Cerebellar nuclear complex (tissue), 1 donor: ENCODE data around the gene CUL3.

Source experiments
- DNase-seq, 2 experiments: peaks; one replicate each; lab custom pipeline; 2025; lab: John Stamatoyannopoulos, UW

The CUL3 gene

DNA sequence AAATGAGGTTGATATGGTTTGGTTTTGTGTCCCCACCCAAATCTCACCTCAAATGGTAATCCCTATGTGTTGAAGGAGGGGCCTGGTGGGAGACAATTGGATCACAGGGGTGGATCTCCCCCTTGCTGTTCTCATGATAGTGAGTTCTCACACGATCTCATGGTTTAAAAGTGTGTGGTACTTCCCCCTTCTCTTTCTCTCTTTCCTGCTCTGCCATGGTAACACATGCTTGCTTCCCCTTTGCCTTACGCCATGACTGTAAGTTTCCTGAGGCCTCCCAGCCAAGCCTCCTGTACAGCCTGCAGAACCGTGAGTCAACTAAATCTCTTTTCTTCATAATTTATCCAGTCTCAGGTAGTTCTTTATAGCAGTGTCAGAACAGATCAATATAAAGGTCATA, 158.5 kb downstream of the CUL3 start:
- no peak for DNase-seq

DNA sequence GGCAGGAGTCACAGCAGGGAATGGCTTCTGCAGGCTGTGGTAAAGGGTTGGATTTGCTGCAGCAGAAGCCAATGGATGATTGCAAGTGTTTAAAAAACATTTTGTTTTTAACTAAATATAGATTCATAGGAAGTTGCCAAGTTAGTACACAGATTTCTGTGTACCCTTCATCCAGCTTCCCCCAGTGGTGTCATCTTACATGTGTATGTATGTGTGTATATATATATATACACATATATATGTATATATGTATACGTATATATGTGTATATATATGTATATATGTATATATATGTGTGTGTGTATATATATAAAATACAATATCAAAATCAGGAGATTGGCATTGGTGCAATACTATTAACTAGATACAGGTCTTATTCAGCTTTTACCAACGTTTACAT, 164.1 kb downstream of the CUL3 start:
- no peak for DNase-seq
